Stimulated activated CD8-positive, alpha-beta memory T cell treated with anti-CD3 and anti-CD28 coated beads, Interleukin-12 subunit alpha, Interleukin-12 subunit beta, amount 100 ng/mL, for 24 hours (primary cell): Measurements from ENCODE around the gene ITGA8.
"Not testable (repeated sequence)": the region's sequence is repeated elsewhere in the genome, so short reads cannot be mapped to it uniquely, and the experiment has no call there.

Source experiments
- DNase-seq: peaks from one replicate; pipeline ENCODE4 v3.0.0-alpha.2; 2020; ENCODE audit errors: extremely low read depth

Gene ITGA8

GRCh38 chr10:15684768-15685167 is 35.0 kb downstream of the ITGA8 start:
- DNase-seq: no peak

DNA sequence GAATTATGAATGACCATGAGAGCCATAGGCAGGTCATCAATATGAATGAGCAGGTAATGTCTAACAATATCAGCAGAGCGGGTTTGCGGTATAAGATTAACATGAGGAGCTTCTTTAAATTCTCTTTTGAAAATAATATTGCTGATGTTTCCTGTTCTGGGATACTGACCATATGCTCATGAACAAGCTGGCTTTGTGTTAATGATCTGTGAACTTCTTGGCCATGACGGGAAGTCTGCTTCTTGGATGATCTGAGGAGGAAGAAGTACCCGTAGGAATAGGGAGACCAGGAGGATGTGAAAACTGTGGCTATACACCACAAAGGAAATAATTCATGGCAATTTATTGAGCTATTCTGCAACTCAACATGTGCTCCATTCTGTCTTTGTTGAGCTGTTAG is 38.6 kb downstream of the ITGA8 start:
- no peak for DNase-seq

- no peak for DNase-seq
Measured at GRCh38 chr10:15678851-15679250, 40.9 kb downstream of the ITGA8 start.

DNA sequence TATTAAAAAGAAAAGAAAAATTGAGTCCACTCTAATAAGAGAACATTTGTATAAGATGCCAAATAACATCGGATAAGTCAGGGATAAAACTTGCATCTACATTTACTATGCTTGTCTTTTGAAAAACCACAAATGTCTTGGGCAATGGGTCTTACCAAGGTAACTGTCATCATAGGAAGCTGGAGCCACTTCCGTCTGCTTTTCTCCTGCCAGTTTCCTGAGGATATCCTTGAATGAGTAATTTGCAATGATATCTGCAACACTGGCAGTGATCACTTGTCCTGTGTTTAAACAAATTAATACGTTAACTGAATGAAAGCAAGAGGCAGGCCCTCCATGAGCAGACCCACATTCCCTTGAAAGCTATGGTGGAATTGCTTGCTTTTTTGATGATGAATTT is 47.3 kb downstream of the ITGA8 start:
- no peak for DNase-seq

DNA sequence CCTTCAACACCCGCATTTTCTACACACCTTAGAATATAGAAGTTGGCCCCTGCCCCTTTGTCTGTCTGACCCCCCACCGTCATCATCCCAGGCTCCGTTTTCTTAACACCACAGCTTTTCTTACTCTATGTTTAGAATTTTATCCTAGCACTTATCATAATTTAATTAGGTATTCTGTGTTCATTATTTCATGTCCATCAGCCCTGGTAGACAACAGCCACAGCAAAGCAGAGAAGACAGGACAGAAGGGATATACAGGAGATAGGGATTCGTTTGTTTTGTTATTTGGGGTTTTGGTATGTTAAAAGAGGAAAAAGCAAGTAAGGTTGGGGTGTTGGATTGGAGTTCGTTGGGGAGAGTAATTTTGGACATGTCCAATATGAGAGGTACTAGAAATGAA is 48.8 kb downstream of the ITGA8 start:
- DNase-seq: no peak

GRCh38 chr10:15661574-15661973 is 58.1 kb downstream of the ITGA8 start:
- DNase-seq: no peak

DNA sequence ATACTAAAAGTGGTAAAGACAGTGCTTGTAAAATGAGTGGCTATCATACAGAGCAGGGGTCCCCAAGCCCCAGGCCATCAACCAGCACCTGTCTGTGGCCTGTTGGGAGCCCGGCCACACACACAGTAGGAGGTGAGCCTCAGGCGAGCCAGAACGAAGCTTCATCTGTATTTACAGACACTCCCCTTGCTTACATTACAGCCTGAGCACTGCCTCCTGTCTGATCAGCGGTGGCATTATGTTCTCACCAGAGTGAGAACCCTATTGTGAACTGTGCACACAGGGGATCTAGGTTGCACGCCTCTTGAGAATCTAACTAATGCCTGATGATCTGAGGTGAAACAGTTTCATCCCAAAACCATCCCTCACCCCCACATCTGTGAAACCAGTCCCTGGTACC is 58.7 kb downstream of the ITGA8 start:
- DNase-seq: no peak

GRCh38 chr10:15658069-15658702 is 61.5 kb downstream of the ITGA8 start:
- DNase-seq: no peak

DNA sequence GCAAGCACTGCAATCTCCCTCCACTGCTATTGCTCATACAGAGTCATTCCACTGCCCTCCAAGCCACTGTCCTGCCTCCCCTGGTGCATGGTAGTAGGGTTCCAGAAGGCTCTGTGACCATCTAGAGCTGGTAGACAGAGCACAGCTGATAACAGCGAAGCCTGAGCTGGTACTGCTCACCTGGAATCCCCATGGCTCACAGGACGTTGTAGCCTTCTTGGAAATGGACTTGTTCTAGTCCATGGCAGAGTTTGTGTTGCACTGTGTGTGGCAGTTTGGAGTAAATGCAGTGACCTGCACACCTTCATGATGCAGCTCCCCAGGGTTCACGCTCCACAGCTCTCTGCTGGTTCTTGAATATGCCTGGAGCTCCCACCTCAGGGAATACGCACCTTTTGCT is 67.0 kb downstream of the ITGA8 start:
- DNase-seq: no peak

DNA sequence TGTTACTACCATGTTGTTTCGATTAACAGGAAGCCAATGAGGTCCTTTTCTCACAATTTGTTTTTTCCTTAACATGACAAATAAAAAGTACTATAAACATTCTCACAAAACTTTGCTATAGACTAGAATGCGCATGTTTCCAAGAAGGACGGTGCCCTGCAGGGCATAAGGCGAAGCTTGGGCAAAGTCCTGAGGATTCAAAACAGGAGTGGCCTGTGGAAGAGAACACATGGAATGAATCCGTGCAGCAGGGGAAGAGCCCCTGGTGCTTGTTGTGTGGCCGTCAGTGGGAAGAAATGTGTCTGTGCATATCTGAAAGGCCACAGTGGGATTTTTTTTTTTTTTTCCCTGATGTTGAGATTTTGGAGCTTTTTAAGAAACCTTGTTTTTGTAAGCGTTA is 67.6 kb downstream of the ITGA8 start:
- no peak for DNase-seq

DNA sequence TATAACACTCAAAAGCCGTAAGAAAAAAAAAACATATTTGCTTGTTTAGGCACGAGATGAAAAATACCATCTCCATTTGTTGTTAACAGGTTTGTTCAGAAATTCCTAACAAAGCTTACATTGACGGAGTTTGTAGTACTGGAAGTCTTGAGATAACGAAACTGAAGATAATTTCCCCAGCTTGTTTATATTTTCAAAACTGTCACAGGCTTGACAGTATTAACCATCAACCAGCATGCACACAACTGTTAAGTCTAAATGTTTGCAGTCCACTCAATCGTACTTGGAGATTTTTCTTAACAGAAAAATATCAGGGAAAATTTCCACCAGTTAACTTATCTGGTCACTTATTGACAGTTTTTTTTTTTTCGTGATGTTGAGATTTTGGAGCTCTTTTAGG is 68.5 kb downstream of the ITGA8 start:
- no peak for DNase-seq

- DNase-seq: no peak
Measured at GRCh38 chr10:15642095-15642494, 77.6 kb downstream of the ITGA8 start.

DNA sequence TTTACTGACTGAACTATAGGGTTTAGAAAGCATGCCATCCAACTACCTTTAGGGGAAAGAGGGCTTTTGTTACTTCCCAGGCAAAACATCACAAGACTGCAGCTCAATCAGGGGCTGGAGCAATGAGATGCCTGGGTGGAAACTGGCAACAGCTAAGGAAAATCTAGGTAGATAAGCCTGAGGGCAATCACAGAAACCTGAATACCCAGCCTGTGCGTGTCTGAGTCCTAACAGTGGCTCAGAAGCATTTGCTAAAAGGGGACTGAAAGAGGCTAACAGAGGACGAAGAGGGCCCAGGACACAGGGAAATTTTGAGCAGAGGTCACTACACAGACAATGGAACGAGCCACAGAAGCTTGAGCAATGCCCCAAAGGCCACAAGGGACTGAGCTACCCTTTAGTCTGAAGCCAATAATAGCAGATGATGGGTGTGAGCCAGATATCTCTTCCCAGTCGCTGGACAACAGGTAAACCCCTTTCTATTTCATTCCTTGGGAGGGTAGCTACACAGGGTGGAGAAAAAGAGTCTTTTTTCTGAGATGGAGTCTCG is 79.1 kb downstream of the ITGA8 start:
- no peak for DNase-seq

DNA sequence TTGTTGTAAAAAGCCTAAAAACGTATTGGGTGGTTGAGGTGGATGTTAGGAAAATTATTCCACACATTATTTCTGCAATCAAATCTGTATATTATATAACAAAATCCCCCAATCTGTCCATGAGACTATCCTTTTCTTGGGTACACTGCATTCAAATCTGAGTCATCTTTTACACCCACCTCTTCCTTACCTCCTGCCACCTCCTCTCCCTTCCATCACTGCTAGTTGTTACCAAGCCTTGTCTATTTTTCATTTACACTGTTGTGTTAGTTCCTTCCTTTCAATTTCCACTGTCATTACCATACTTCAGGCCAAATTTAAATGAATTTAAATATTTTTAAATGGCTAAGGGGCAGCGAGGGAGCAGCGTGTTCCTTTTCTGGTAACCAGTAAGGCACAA is 83.3 kb downstream of the ITGA8 start:
- no peak for DNase-seq

DNA sequence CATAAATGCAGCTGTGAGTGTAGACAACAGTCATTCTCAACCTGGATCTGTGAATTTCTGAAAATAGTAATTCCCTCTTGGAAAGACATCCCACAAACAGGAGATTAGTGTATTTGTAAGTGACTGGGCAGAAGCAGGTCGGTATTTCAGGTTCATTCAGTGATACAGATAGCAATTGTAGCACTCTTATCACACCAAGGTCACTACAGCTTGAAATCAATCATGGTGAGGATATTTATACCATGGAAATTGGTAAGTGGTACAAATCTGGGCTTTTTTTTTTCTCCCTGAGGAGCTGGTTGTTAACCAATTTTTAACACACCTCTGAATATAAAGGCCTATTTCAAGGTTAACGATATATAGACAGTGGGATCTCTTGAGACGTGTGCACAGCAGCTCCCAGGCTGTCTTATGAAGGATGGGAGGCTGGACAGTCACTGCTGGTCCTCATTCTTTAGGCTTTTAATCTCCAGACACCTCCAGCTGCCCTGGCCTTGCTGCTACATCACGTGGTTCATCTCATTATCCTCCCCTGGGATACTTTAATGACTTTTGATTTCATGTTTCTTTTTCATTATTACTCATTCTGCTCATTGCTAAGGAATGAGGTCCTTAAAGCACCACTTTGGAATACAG is 87.1 kb downstream of the ITGA8 start:
- DNase-seq: no peak

- DNase-seq: not testable (repeated sequence)
Measured at GRCh38 chr10:15631205-15631604, 88.5 kb downstream of the ITGA8 start.

DNA sequence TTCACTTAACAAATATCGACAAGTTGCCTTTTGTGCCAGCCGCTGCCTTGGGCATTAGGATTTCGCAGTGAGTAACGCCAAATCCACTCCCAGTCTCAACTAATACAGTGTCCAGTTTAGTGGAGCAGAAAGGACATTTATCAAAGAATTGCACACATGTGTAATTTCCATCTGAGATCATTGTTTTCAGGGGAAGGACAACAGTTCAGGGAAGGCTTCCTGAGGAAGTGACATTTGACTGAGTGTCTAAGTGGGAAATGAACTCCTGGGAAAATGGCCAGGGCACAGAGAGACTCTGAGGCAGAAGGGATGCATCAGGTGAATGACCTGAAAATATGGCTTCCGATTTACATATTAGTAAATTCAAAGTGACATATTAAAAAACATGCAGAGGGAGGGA is 89.4 kb downstream of the ITGA8 start:
- no peak for DNase-seq

- no peak for DNase-seq
Measured at GRCh38 chr10:15627617-15628196, 92.0 kb downstream of the ITGA8 start.

GRCh38 chr10:15626937-15627336 is 92.8 kb downstream of the ITGA8 start:
- DNase-seq: no peak

- DNase-seq: no peak
Measured at GRCh38 chr10:15625261-15625660, 94.5 kb downstream of the ITGA8 start.

- DNase-seq: no peak
Measured at GRCh38 chr10:15624401-15625196, 95.1 kb downstream of the ITGA8 start.

DNA sequence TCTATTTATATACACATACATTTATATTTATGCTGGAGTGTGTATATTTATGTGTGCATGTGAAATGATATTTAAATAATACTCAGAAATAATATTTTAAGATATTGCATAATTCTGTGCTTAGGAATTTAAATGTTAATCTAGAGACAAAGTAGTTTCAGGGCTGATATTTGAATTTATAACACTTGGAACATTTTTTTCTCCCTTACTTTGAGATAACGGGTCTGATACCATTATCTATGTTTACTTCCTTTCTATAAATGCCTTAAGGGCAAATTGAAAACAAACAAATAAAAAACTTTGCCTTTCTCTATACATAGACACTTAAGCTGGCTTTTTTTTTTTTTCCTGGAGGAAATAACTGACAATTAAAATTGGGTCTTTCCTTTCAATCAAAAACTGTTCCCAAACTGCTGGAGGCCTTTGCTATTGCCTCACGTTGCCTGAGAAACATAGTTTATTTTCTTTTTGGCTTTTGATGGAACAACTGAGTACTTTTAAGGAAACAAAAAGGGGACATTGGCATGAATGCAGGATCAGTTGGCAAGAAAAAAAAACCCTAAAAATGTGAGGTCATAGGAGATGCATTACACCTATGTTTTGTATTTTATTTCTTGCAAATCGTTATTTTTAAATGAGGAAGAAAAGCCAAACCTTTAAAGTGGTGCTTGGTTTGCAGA is 98.7 kb downstream of the ITGA8 start:
- no peak for DNase-seq
